ENCODE measurements around the gene MAL.
"Not testable (repeated sequence)": the region's sequence is repeated elsewhere in the genome, so short reads cannot be mapped to it uniquely, and the experiment has no call there.

Gene MAL

GRCh38 chr2:95063086-95063958 is 37.8 kb downstream of the MAL start:
- DNase-seq, result no peak

DNA sequence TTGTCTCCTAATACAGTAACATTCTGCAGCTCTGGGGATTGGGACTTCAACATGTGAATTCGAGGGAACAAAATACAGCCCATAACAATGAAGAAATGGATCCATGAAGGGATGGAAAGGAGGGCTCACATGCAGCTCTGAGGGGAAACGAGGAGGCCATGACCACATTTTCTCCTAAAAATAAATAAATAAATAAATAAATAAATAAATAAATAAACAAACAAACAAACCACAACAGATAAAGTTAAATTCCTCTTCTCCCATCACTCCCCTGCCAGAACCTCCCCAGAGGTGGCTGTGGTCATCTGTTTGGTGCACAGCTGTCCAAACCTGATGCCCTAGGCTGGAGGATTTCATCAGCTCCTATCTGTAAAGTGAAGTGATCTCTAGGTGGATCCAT is 42.7 kb downstream of the MAL start:
- DNase-seq, result no peak

- DNase-seq, result no peak
These were observed 44.0 kb downstream of the MAL start for GRCh38 chr2:95069465-95069864.

GRCh38 chr2:95071856-95072255 is 46.3 kb downstream of the MAL start:
- DNase-seq, result no peak

DNA sequence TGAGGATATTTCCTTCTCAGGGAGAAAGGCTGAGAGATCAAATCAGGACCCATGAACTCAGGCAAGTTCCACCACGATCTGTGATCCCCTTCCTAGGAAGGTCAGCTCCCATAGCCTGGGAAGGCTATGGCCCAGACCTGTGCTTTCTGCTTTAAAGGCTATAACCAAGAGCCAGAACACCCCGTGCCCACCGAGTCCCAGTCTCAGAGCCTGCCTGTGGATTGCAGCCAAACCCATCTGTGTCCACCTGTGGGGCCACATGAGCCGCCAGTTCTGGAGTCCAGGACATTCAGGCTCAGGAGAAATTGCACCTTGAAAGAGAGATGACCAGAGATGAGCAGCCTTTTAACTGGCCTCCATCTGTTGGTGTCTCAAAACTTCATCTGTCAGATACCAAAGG is 46.9 kb downstream of the MAL start:
- DNase-seq, result no peak

GRCh38 chr2:95073856-95074662 is 48.6 kb downstream of the MAL start:
- no peak for DNase-seq

DNA sequence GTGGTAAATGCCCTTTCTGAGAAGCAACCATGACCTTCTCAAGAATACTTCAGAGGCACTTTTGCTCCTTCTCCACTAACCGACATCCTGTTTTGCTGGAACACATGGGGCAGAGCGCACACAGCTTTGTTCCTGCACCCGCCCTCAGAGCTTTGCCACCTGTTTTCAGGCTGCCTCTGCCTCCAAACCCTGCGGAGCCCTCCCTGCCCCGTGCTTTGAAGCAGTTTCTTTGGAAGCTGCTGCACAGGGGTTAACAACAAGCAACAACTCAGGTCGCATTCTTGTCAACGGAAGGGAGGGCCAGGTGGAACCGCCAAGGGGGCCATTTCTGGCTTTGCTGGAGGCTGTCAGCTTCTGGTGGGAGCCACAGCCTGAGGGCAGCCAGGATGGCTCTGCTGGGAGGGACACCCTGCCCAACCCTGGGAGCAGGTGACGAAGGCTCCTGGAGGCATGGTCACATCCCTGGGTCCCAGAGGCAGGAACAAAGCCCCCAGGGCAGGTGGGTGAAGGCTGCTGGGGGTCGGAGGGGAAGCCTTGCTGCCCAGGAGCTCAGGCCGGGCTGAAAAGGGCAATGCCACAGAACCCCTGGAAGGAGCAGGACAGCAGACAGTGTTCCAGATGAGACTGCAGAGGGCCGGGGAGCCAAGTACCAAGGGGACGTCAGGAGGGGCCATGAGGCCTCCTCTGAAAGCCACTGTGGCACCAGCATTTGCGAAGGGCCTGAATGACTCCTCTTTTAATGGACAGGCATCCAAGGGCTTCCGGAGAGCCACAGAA is 49.3 kb downstream of the MAL start:
- no peak for DNase-seq

- no peak for DNase-seq
These were observed 50.1 kb downstream of the MAL start for GRCh38 chr2:95075440-95076132.

DNA sequence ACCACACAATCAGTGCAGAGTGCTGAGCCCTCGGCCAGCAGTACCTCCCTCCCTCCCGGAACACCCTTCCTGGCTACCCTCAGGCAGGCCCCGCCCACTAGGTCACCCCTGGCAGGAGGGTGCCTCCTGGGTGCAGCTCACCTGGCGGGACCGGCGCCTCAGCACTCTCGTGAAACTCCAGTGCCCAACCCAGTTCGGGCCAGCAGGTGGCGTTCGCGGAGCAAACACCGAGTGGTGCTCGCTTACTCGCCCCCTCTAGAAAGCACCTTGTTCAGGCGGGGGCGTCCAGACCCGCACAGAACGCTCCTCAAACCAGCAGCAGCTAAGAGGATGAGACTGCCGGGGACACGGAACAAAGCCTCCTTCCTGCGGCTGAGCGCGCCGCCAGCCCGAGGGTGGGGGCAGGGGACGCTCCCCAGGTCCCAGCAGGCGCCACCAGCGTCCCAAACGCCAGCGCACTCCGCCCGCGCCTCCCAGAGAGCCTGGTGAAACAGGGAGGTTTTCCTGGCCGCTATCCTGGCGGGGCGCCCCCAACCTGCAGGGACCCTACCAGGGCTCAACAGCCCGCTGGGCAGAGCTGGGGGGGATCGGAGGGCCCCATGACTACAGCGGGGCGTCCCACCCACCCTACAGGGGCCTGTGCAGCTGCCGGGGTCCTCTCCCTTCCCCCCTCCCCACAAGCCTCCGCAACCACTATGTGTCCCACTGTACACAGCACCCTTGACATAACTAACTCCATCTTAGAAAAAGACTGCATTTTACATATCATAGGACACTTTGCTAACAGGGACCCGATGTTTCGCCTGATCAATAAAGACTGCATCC is 51.4 kb downstream of the MAL start:
- DNase-seq, result peak; percentile 61

- DNase-seq, result no peak
These were observed 52.0 kb downstream of the MAL start for GRCh38 chr2:95077530-95077825.

DNA sequence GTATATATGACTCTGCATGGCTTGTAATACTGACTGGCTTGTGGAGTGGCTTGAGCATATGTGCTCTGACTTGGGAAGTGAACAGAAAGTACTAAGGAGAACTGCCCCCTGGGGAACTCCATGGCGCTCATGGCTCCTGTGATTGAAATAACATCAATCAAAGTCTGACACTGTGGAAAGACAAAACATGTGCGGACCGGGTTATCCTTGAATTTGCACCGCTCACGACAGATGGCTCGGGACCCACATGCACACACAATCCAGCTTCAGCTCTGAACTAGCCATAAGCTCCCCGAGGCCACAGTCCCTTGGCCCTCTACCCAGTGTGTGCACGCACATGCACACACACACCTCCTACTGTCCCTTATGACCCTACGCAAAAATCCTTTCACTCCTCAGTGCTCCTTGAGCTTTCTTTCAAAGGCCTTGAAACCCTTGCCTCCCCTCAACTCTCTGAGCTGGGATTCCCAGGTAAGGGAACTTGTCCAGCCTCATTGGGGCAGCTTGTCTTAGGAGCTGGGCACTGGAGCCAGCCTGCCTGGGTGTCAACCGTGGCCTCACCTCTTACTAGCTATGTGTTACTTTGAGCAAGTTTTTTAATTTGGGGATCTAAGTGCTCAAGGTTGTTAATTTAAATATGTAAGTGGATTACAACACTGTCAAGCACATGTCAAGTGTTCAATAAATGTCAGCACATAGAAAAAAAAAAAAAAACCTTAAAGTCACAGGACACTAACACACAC is 52.5 kb downstream of the MAL start:
- DNase-seq, result no peak

DNA sequence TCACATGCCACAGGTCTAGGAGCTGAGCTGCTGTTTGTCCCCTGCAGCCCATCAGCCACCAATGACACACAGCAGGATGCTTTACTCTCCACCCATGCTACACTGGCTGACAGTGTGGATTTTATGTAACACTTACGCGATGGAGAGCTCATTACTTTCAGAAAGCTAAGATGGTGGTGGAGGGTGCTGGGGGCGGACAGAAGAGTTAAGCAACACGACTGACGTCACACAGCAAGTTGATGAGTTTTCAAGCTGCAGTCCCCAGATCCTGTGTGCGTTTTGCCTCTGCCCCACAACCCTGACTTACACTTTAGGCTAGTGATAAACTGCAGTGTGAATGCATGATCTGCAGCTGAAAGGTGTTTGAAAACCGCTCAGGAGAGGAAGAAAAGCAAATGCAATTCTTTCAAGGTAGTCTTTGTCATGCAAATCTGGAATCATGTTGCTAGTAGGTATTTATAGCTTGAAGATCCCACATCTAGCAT is 53.7 kb downstream of the MAL start:
- no peak for DNase-seq

DNA sequence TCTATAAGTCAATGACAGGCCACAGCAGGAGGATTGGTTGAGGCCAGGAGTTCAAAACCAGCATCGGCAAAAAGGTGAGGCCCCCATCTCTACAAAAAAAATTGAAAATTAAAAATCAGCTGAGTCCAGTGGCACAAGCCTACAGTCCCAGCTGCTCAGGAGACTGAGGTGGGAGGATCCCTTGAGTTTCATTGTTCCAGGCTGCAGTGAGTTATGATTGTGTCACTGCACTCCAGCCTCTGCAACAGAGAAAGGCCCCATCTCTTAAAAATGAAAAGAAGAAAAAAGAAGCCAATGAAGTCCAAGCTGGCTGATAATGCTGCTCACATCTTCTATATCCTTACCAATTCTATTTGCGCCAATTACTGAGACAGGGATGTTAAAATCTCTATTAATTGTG is 57.0 kb downstream of the MAL start:
- DNase-seq, result no peak

- no peak for DNase-seq
These were observed 60.5 kb downstream of the MAL start for GRCh38 chr2:95086017-95086416.

- no peak for DNase-seq
These were observed 61.9 kb downstream of the MAL start for GRCh38 chr2:95087379-95087778.

GRCh38 chr2:95091885-95092555 is 66.5 kb downstream of the MAL start:
- no peak for DNase-seq

- not testable (repeated sequence) for DNase-seq
These were observed 72.8 kb downstream of the MAL start for GRCh38 chr2:95098273-95098672.

GRCh38 chr2:95099910-95100309 is 74.4 kb downstream of the MAL start:
- no peak for DNase-seq
